H1 (cell line): ENCODE measurements around the gene INCENP. TPM values are rescaled to one million over a fixed set of nuclear protein-coding genes. Genes with fewer than 3 reads are reported as not detected.

Experiments used
- CTCF ChIA-PET: fragments of 300-600 bp; sonication (Branson Sonifier 250); formaldehyde crosslinking; loops from one replicate; lab custom pipeline; 2021; ENCODE audit not compliant: partially characterized antibody; lab: Charles Lee
- POLR2A ChIA-PET: fragments of 300-600 bp; sonication (Branson Sonifier 250); formaldehyde crosslinking; loops from one replicate; lab custom pipeline; 2021; ENCODE audit warnings: inconsistent platforms; ENCODE audit not compliant: partially characterized antibody; lab: Charles Lee
- DNase-seq, 2 experiments: peaks; one replicate each; pipeline versions ENCODE4 v3.0.0 to v3.0.0-alpha.2; 2010 to 2022; ENCODE audit warnings: low spot score in 2 of 2, low read depth in 1 of 2, mixed read lengths in 1 of 2
- FAIRE-seq: peaks from 2 replicates; lab custom pipeline; 2011; peaks lifted over from hg19 to GRCh38; lab: Jason Lieb, UNC
- H2AFZ ChIP-seq: 2 replicates; pipeline ENCODE4 v1.8.1; 2012; ENCODE audit warnings: low read length, inconsistent platforms
- H2AK5ac ChIP-seq: 2 replicates; pipeline ENCODE4 v1.6.1; 2013; ENCODE audit warnings: low read depth, low read length
- H2BK120ac ChIP-seq: replicated peaks from 2 replicates; pipeline ENCODE3; 2013; ENCODE audit warnings: low read depth, low read length, inconsistent platforms
- H2BK12ac ChIP-seq: 2 replicates; pipeline ENCODE4 v1.6.1; 2013; ENCODE audit warnings: low read depth, low read length
- H2BK15ac ChIP-seq: 2 replicates; pipeline ENCODE4 v1.6.1; 2013; ENCODE audit warnings: low read length
- H2BK20ac ChIP-seq: 2 replicates; pipeline ENCODE4 v1.6.1; 2013; ENCODE audit warnings: low read length
- H2BK5ac ChIP-seq: 2 replicates; pipeline ENCODE4 v1.6.1; 2013; ENCODE audit warnings: low read depth, low read length
- H3K14ac ChIP-seq: 2 replicates; pipeline ENCODE4 v1.6.1; 2013; ENCODE audit warnings: inconsistent platforms; ENCODE audit not compliant: insufficient read length
- H3K18ac ChIP-seq: 2 replicates; pipeline ENCODE4 v1.6.1; 2013; ENCODE audit warnings: low read length; ENCODE audit errors: extremely low read depth
- H3K23ac ChIP-seq: 2 replicates; pipeline ENCODE4 v1.6.1; 2013; ENCODE audit warnings: inconsistent platforms; ENCODE audit not compliant: insufficient read length
- H3K23me2 ChIP-seq: 2 replicates; pipeline ENCODE4 v1.6.1; 2013; ENCODE audit warnings: low read depth, low read length
- H3K27ac ChIP-seq: 2 replicates; pipeline ENCODE4 v1.6.1; 2011; ENCODE audit warnings: low read depth, low read length, inconsistent platforms
- H3K27me3 ChIP-seq, 4 experiments: replicated peaks in 1 of 4; 1 replicate in 1 of 4; 2 replicates in 3 of 4; pipeline versions ENCODE4 v1.6.1 to v1.8.1; 2011 to 2013; ENCODE audit warnings: low read length in 3 of 4, mild to moderate bottlenecking in 3 of 4, inconsistent platforms in 2 of 4, mixed read lengths in 2 of 4, moderate library complexity in 1 of 4; ENCODE audit not compliant: control insufficient read depth in 3 of 4, insufficient read depth in 3 of 4; ENCODE audit errors: extremely low read depth in 1 of 4
- H3K36me3 ChIP-seq, 4 experiments: 2 replicates each; pipeline versions ENCODE4 v1.6.1 to v1.8.1; 2011 to 2013; ENCODE audit warnings: mild to moderate bottlenecking in 4 of 4, low read length in 3 of 4, moderate library complexity in 2 of 4, control low read depth in 1 of 4, inconsistent platforms in 1 of 4; ENCODE audit not compliant: insufficient read depth in 4 of 4, control insufficient read depth in 2 of 4
- H3K4ac ChIP-seq: replicated peaks from 2 replicates; pipeline ENCODE3; 2013; ENCODE audit warnings: low read length, low read depth, mixed read lengths, inconsistent platforms; ENCODE audit not compliant: insufficient read length
- H3K4me1 ChIP-seq, 4 experiments: replicated peaks in 1 of 4; 1 replicate in 1 of 4; 2 replicates in 3 of 4; pipeline versions ENCODE4 v1.6.1 to v1.8.1; 2011 to 2013; ENCODE audit warnings: low read length in 3 of 4, inconsistent platforms in 2 of 4, mixed read lengths in 1 of 4; ENCODE audit not compliant: insufficient read depth in 4 of 4, control insufficient read depth in 3 of 4
- H3K4me2 ChIP-seq, 2 experiments: 2 replicates each; pipeline versions ENCODE4 v1.6.1 to v1.8.1; 2011 to 2013; ENCODE audit warnings: low read depth in 2 of 2, low read length in 2 of 2, control low read depth in 1 of 2, inconsistent platforms in 1 of 2, mild to moderate bottlenecking in 1 of 2; ENCODE audit not compliant: insufficient read depth in 1 of 2
- H3K4me3 ChIP-seq, 4 experiments: fragments of 200-600, 300-600 bp in 1 of 4; sonication (generic), shearing (Covaris generic), sonication (Bioruptor Twin) in 1 of 4; 2 replicates each; pipeline versions ENCODE4 v1.5.1 to v1.8.1; 2011 to 2016; ENCODE audit warnings: low read length in 4 of 4, low read depth in 3 of 4, control low read depth in 2 of 4, inconsistent platforms in 2 of 4, mild to moderate bottlenecking in 2 of 4, mixed read lengths in 1 of 4, moderate library complexity in 1 of 4; ENCODE audit not compliant: insufficient read depth in 2 of 4; ENCODE audit errors: extremely low read depth in 1 of 4
- H3K56ac ChIP-seq: replicated peaks from 2 replicates; pipeline ENCODE3; 2013; ENCODE audit warnings: low read depth, mild to moderate bottlenecking, mixed read lengths, low read length, inconsistent platforms; ENCODE audit not compliant: insufficient read length
- H3K79me1 ChIP-seq: 2 replicates; pipeline ENCODE4 v1.6.1; 2013; ENCODE audit warnings: low read depth, low read length, control low read depth
- H3K79me2 ChIP-seq, 2 experiments: 2 replicates each; pipeline versions ENCODE4 v1.6.1 to v1.8.1; 2012 to 2013; ENCODE audit warnings: low read length in 2 of 2, mild to moderate bottlenecking in 2 of 2, inconsistent platforms in 1 of 2; ENCODE audit not compliant: insufficient read depth in 2 of 2, control insufficient read depth in 1 of 2
- H3K9ac ChIP-seq, 4 experiments: replicated peaks in 1 of 4; 1 replicate in 1 of 4; 2 replicates in 3 of 4; pipeline versions ENCODE4 v1.6.1 to v1.8.1; 2011 to 2013; ENCODE audit warnings: low read depth in 3 of 4, low read length in 3 of 4, control low read depth in 2 of 4, mild to moderate bottlenecking in 2 of 4, moderate library complexity in 2 of 4, inconsistent platforms in 1 of 4; ENCODE audit errors: extremely low read depth in 1 of 4
- H3K9me3 ChIP-seq, 2 experiments: 2 replicates each; pipeline versions ENCODE4 v1.6.1 to v1.8.1; 2012 to 2013; ENCODE audit warnings: mild to moderate bottlenecking in 2 of 2, moderate library complexity in 2 of 2, control low read depth in 1 of 2, inconsistent platforms in 1 of 2, low read depth in 1 of 2, low read length in 1 of 2, mixed read lengths in 1 of 2; ENCODE audit not compliant: insufficient read depth in 2 of 2
- H4K20me1 ChIP-seq, 2 experiments: replicated peaks in 1 of 2; 2 replicates each; pipeline versions ENCODE3 to v1.8.1; 2011 to 2013; ENCODE audit warnings: inconsistent platforms in 2 of 2, low read length in 2 of 2, mild to moderate bottlenecking in 1 of 2; ENCODE audit not compliant: insufficient read depth in 2 of 2, control insufficient read depth in 1 of 2
- H4K5ac ChIP-seq: 2 replicates; pipeline ENCODE4 v1.6.1; 2013; ENCODE audit warnings: low read length, low read depth, mixed read lengths, inconsistent platforms; ENCODE audit not compliant: insufficient read length
- H4K8ac ChIP-seq: 2 replicates; pipeline ENCODE4 v1.8.0; 2013; ENCODE audit warnings: mild to moderate bottlenecking, moderate library complexity, low read length, inconsistent platforms; ENCODE audit not compliant: insufficient read depth; ENCODE audit errors: extremely low read depth
- H4K91ac ChIP-seq: replicated peaks from 2 replicates; pipeline ENCODE3; 2013; ENCODE audit warnings: low read length, mixed read lengths, inconsistent platforms; ENCODE audit not compliant: insufficient read length
- ATF3 ChIP-seq: IDR thresholded peaks from 2 replicates; pipeline ENCODE4 v1.6.1; 2011; ENCODE audit warnings: low read depth, mild to moderate bottlenecking, low read length; ENCODE audit not compliant: insufficient read depth
- BRCA1 ChIP-seq: IDR thresholded peaks from 2 replicates; pipeline ENCODE4 v1.6.1; 2012; ENCODE audit warnings: low read depth, low read length, improper control_type of control experiment
- CHD1 ChIP-seq: IDR thresholded peaks from 2 replicates; pipeline ENCODE4 v1.6.1; 2012; ENCODE audit warnings: low read depth, low read length, improper control_type of control experiment
- E2F6 ChIP-seq: IDR thresholded peaks from 2 replicates; pipeline ENCODE4 v1.6.1; 2012; ENCODE audit warnings: inconsistent platforms
- KDM4A ChIP-seq: IDR thresholded peaks from one replicate; pipeline ENCODE4 v1.7.1; 2012; ENCODE audit warnings: low read depth, mild to moderate bottlenecking, moderate library complexity, low read length, inconsistent platforms; ENCODE audit not compliant: severe bottlenecking
- RFX5 ChIP-seq: IDR thresholded peaks from 2 replicates; pipeline ENCODE4 v1.6.1; 2011; ENCODE audit warnings: low read depth, low read length, improper control_type of control experiment, borderline replicate concordance
- SIX5 ChIP-seq: IDR thresholded peaks from 2 replicates; pipeline ENCODE4 v1.6.1; 2011; ENCODE audit warnings: mild to moderate bottlenecking, low read depth, low read length
- SP2 ChIP-seq: IDR thresholded peaks from 2 replicates; pipeline ENCODE4 v1.6.1; 2012; ENCODE audit warnings: mild to moderate bottlenecking, low read length, inconsistent platforms
- TAF7 ChIP-seq: optimal IDR thresholded peaks from 2 replicates; pipeline ENCODE3; 2011; ENCODE audit warnings: low read depth, mild to moderate bottlenecking, inconsistent platforms, low read length, moderate library complexity, borderline replicate concordance
- TBP ChIP-seq: IDR thresholded peaks from 2 replicates; pipeline ENCODE4 v1.6.1; 2011; ENCODE audit warnings: low read depth, low read length, improper control_type of control experiment
- USF2 ChIP-seq: IDR thresholded peaks from 2 replicates; pipeline ENCODE4 v1.6.1; 2011; ENCODE audit warnings: low read length, improper control_type of control experiment
- WGBS, 2 experiments: shearing (Covaris generic) in 1 of 2; methylation state at CpG; one replicate each; pipeline versions ENCODE4 v1.1.6 to v1.1.7; 2013 to 2015; ENCODE audit warnings: low lambda C conversion rate in 2 of 2, mixed read lengths in 2 of 2, inconsistent platforms in 1 of 2, low coverage in 1 of 2, missing lambda C conversion rate in 1 of 2; ENCODE audit not compliant: insufficient replicate concordance in 2 of 2, insufficient coverage in 1 of 2, insufficient read length in 1 of 2; ENCODE audit errors: extremely low coverage in 1 of 2, missing lambda C conversion rate in 1 of 2; 5-methylcytosine and 5-hydroxymethylcytosine counted together
- polyA plus RNA-seq, 7 experiments: library from polyadenylated mRNA; depleted of rRNA in 3 of 7; stranded (reverse) in 5 of 7; unstranded in 2 of 7; fragments of >200 nt in 5 of 7; fragments of 200-250 nt in 2 of 7; gene quantifications; 1 replicate in 5 of 7; 2 replicates in 1 of 7; 4 replicates in 1 of 7; pipeline versions ENCODE4 v1.2.1 to v1.2.3, GENCODE V29; 2011 to 2013; ENCODE audit warnings: missing spikeins in 2 of 7, mixed read lengths in 2 of 7
- total RNA-seq: library from RNA; stranded (reverse); fragmentation: NEBNext Ultra II Directional; extraction: Animal tissue kit (Norgen Biotek cat#: 25700); gene quantifications from 2 replicates; pipeline ENCODE4 v1.2.1, GENCODE V29; 2021

Gene INCENP
- total and polyA plus RNA-seq, 2 of the 8 experiments (the other 6 are each of a cell fraction or from before 2014, with no cell fraction given), result 25.4 to 132 TPM

- Histone ChIP-seq H3K9ac (no peak overlapping the region), H3K14ac (no peak overlapping the region), H4K20me1 (no peaks in the 10 kb centered on the region), H3K9me3 (peaks cover 0 to 11% of the 10 kb centered on the region in 2 experiments; a peak in 2 of 4 replicates), H3K27ac (no peak overlapping the region), H3K4me3 (no peak overlapping the region), H3K56ac (no peak overlapping the region), H2AFZ (no peak overlapping the region), H3K4me1 (no peaks in the 10 kb centered on the region), H4K91ac (no peak overlapping the region), H3K79me2 (no peaks in the 10 kb centered on the region), H4K8ac (no peak overlapping the region), H3K4ac (no peak overlapping the region), H2BK15ac (no peak overlapping the region), H3K23ac (no peak overlapping the region), H2BK20ac (no peak overlapping the region), H2BK120ac (no peak overlapping the region), H2BK12ac (no peak overlapping the region), H2BK5ac (no peak overlapping the region), H3K36me3 (no peaks in the 10 kb centered on the region), H3K4me2 (no peak overlapping the region), H3K27me3 (no peaks in the 10 kb centered on the region), H3K18ac (no peak overlapping the region), H2AK5ac (no peak overlapping the region), H3K79me1 (no peaks in the 10 kb centered on the region), H4K5ac (no peak overlapping the region), H3K23me2 (no peaks in the 10 kb centered on the region)
- 81% methylated on average over 5 of the region's 5 CpGs; no CpG with 5 or more reads in 1 of the 2 experiments for WGBS, 2 experiments
- DNase-seq (no peak), FAIRE-seq (no peak)
- POLR2A ChIA-PET, result interaction anchor here (0.6 kb wide), 1 partner anchor 718 kb away, joined by 3 read pairs; no protein-coding TSS in a partner anchor
- CTCF ChIA-PET, result interaction anchor here (1.1 to 2.0 kb wide), 5 partner anchors 9 to 227 kb away, joined by 4 to 6 read pairs (median 5); no protein-coding TSS in a partner anchor
- TF ChIP-seq TBP (no peak), BRCA1 (no peak), KDM4A (no peak), USF2 (no peak), CHD1 (no peak), TAF7 (no peak), SIX5 (no peak), E2F6 (no peak), SP2 (no peak), ATF3 (no peak), RFX5 (no peak)
These were observed 8.6 kb upstream of the INCENP start for GRCh38 chr11:62115085-62115694.
